Stomach (tissue), 9 donors: ENCODE measurements around the gene LIN28B. TPM values are rescaled to one million over a fixed set of nuclear protein-coding genes. Genes with fewer than 3 reads are reported as not detected.
A peak's percentile ranks its signal among the peaks of the same experiment; 100 is the strongest.

ENCODE experiments used
- DNase-seq, 2 donors: peaks; one replicate each; pipeline versions ENCODE4 v3.0.0 to v3.0.0-alpha.2; 2013 to 2019
- H3K27ac ChIP-seq, 5 donors: fragments of 200-600 bp in 4 of 5; sonication (generic) in 4 of 5; one replicate each; pipeline ENCODE4 v1.5.1; 2013 to 2019; ENCODE audit warnings: mild to moderate bottlenecking in 1 of 5, moderate library complexity in 1 of 5
- H3K27me3 ChIP-seq, 3 donors: fragments of 200-600 bp; sonication (generic); one replicate each; pipeline ENCODE4 v1.5.1; 2017 to 2019; ENCODE audit warnings: mixed run types in 1 of 3
- H3K36me3 ChIP-seq, 4 donors: fragments of 200-600 bp; sonication (generic); 1 replicate in 3 of 4; 2 replicates in 1 of 4; pipeline ENCODE4 v1.5.1; 2016 to 2019
- H3K4me1 ChIP-seq, 4 donors: fragments of 200-600 bp; sonication (generic); one replicate each; pipeline ENCODE4 v1.5.1; 2016 to 2019
- H3K4me3 ChIP-seq, 4 donors: fragments of 200-600 bp; sonication (generic) in 3 of 4; one replicate each; pipeline ENCODE4 v1.5.1; 2016 to 2019; ENCODE audit warnings: mild to moderate bottlenecking in 1 of 4
- H3K9me3 ChIP-seq, 4 donors: fragments of 200-600 bp; sonication (generic); one replicate each; pipeline ENCODE4 v1.5.1; 2016 to 2019
- EP300 ChIP-seq: sonication (generic); formaldehyde crosslinking; IDR thresholded peaks from one replicate; pipeline ENCODE4 v1.6.1; 2017; ENCODE audit warnings: antibody characterized with exemption
- POLR2A ChIP-seq, 4 donors: fragments of 450-650 bp; IDR thresholded peaks; one replicate each; pipeline ENCODE4 v1.6.1; 2016; ENCODE audit warnings: antibody characterized with exemption in 4 of 4, control low read depth in 2 of 4, mild to moderate bottlenecking in 1 of 4, moderate library complexity in 1 of 4
- POLR2AphosphoS5 ChIP-seq, 3 donors: sonication (generic); formaldehyde crosslinking; IDR thresholded peaks; one replicate each; pipeline ENCODE4 v1.6.1; 2016; ENCODE audit warnings: antibody characterized with exemption in 3 of 3
- WGBS, 5 donors: extraction: QIAGEN DNeasy Blood & Tissue Kit in 3 of 5; methylation state at CpG; one replicate each; pipeline versions ENCODE4 v1.1.5 to v1.1.7; 2013 to 2018; 5-methylcytosine and 5-hydroxymethylcytosine counted together
- intact Hi-C: fragments of 100-400 bp; cut with DNase I; formaldehyde crosslinking; loops from one replicate; pipeline ENCODE4 v1.15.1; 2023; ENCODE audit warnings: low total_unique reads
- polyA plus RNA-seq, 3 donors: library from polyadenylated mRNA; stranded (reverse); fragments of 200-250 nt; gene quantifications; one replicate each; pipeline ENCODE4 v1.2.3, GENCODE V29; 2013
- total RNA-seq, 5 donors: library from RNA; depleted of rRNA; stranded (reverse); fragments of >200 nt; gene quantifications; one replicate each; pipeline versions ENCODE4 v1.1.0 to v1.2.3, GENCODE V29; 2014 to 2016
- TF ChIP-seq, protein P1 (sequence below), 7 experiments: fragments of 450-650 bp in 4 of 7; fragments of 200-600 bp in 3 of 7; sonication (generic) in 3 of 7; IDR thresholded peaks; one replicate each; pipeline ENCODE4 v1.5.1; 2016 to 2019; ENCODE audit warnings: antibody characterized with exemption in 7 of 7, control low read depth in 2 of 7, mild to moderate bottlenecking in 1 of 7
- donor health status: healthy with polysubstance abuse.
- donor health status: Bipolar disorder and iron deficiency.
- donor health status: healthy.

Gene LIN28B
- total and polyA plus RNA-seq, 8 donors = not detected

DNA sequence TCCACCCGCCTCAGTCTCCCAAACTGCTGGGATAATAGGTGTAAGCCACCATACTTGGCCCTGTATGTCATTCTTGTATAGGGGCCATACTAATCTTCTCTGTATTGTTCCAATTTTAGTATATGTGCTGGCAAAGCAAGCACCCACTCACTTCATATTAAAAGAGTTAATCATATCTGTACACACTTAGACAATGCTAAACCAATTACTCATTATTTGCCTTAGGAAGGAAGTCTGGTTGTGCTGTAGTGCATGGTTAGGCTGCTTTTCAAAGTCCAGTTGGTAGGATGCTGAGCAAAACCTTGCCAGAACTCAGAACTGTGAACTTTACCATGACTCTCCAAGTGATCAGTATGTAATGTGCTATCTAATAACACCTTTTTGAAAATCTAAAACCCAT lies 88.6 kb downstream of the LIN28B start:
- Histone ChIP-seq H3K27ac (no peak overlapping the region), H3K36me3 (no peaks in the 10 kb centered on the region), H3K4me1 (no peaks in the 10 kb centered on the region), H3K27me3 (no peaks in the 10 kb centered on the region), H3K4me3 (no peak overlapping the region), H3K9me3 (no peaks in the 10 kb centered on the region)
- DNase-seq = peak in 1 of 2 donors; percentile 5
- TF ChIP-seq POLR2AphosphoS5 (IDR thresholded peaks at IDR 0.05) = no peak
- TF ChIP-seq, protein P1, sequence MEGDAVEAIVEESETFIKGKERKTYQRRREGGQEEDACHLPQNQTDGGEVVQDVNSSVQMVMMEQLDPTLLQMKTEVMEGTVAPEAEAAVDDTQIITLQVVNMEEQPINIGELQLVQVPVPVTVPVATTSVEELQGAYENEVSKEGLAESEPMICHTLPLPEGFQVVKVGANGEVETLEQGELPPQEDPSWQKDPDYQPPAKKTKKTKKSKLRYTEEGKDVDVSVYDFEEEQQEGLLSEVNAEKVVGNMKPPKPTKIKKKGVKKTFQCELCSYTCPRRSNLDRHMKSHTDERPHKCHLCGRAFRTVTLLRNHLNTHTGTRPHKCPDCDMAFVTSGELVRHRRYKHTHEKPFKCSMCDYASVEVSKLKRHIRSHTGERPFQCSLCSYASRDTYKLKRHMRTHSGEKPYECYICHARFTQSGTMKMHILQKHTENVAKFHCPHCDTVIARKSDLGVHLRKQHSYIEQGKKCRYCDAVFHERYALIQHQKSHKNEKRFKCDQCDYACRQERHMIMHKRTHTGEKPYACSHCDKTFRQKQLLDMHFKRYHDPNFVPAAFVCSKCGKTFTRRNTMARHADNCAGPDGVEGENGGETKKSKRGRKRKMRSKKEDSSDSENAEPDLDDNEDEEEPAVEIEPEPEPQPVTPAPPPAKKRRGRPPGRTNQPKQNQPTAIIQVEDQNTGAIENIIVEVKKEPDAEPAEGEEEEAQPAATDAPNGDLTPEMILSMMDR (IDR thresholded peaks at IDR 0.05) = no peak
- TF ChIP-seq EP300 = no peak
- TF ChIP-seq POLR2A (IDR thresholded peaks at IDR 0.05) = no peak
- intact Hi-C loops = no loop called here
- WGBS, 5 donors = 75 to 93% (median 83%) methylated on average over 1 of the region's 1 CpG

DNA sequence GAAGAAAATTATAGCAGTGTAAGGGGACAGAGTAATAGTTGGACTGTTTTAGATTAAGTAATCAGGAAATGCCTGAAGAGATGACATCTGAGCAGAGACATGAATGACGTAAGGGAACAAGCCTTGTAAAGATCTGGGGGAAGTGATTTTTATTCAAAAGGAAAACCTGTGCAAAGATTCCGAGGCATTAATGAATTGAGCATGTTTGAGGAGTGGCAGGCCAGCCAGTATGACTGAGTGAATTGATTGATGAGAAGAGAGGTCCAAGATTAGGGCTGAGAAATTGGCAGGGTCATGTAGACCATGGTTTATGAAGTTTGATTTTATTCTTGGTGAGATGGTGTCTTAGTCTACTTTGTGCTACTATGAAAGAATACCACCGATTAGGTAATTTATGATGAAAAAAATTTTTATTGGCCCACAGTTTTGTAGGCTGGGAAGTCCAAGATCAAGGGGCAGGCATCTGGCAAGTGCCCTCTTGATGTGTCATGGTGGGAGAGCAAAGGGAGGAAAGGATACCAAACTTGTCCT lies 95.1 kb downstream of the LIN28B start:
- no peaks in the 10 kb centered on the region for H3K27me3 ChIP-seq
- DNase-seq = no peak
- no peaks in the 10 kb centered on the region for H3K4me1 ChIP-seq
- H3K36me3 ChIP-seq = no peaks in the 10 kb centered on the region
- intact Hi-C loops = no loop called here
- TF ChIP-seq POLR2AphosphoS5 (IDR thresholded peaks at IDR 0.05) = no peak
- H3K27ac ChIP-seq = no peak overlapping the region
- 57 to 67% (median 62%) methylated on average over 3 of the region's 3 CpGs for WGBS, 5 donors
- H3K4me3 ChIP-seq = no peak overlapping the region
- H3K9me3 ChIP-seq = peaks cover 0 to 6% (median 0%) of the 10 kb centered on the region in 4 donors

DNA sequence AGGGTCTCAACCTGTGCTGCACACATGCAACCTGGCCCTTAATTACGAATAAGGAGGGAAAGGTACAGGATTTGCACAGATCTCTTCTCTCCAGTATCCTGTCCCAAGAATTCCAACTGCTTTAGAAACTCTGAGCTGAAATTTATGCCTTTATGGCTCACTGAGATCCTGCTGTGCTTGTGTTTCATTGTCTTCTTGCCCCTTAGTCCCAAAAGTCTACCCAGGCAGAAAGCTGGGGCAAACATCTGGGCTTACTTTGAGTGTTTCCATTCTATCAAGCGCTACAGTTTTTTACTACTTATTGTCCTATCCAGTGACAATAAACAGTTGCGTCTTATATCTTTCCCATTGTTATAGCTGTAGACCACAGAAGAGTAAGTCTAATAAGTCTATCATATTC lies 99.7 kb downstream of the LIN28B start:
- Histone ChIP-seq H3K27me3 (peaks cover 0 to 9% (median 0%) of the 10 kb centered on the region in 3 donors), H3K36me3 (no peaks in the 10 kb centered on the region), H3K4me3 (no peak overlapping the region), H3K4me1 (no peaks in the 10 kb centered on the region), H3K9me3 (peaks cover 0 to 6% (median 0%) of the 10 kb centered on the region in 4 donors), H3K27ac (no peak overlapping the region)
- 84 to 91% (median 87%) methylated on average over 3 of the region's 3 CpGs for WGBS, 5 donors
- TF ChIP-seq POLR2A (IDR thresholded peaks at IDR 0.05) = no peak
- TF ChIP-seq EP300 = no peak
- TF ChIP-seq, protein P1 (IDR thresholded peaks at IDR 0.05) = no peak
- TF ChIP-seq POLR2AphosphoS5 (IDR thresholded peaks at IDR 0.05) = no peak
- DNase-seq = no peak
- intact Hi-C loops = no loop called here

DNA sequence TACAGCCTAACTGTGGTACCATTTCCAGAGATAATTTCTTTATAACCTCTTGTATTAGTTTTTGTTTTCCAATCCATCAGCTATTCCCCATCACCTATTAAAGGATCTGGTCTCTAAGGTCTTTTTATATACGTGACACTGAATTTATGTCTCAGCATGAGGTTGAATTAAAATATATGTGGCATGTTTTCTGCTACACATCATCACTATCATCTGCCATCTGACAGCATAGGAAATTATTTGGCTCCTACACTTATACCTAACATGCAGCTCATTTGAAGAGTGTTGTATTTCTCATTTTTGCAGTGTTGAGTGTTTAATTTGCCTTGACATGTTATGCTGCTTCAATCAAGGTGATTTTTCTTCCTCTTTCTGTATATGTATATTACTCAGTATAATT lies 100.3 kb downstream of the LIN28B start:
- no peak overlapping the region for H3K27ac ChIP-seq
- H3K27me3 ChIP-seq = peaks cover 0 to 9% (median 0%) of the 10 kb centered on the region in 3 donors
- DNase-seq = no peak
- peaks cover 0 to 6% (median 0%) of the 10 kb centered on the region in 4 donors for H3K9me3 ChIP-seq
- 76 to 92% (median 86%) methylated on average over 1 of the region's 1 CpG for WGBS, 5 donors
- no peaks in the 10 kb centered on the region for H3K4me1 ChIP-seq
- H3K36me3 ChIP-seq = no peaks in the 10 kb centered on the region
- no peak overlapping the region for H3K4me3 ChIP-seq
- TF ChIP-seq POLR2AphosphoS5 (IDR thresholded peaks at IDR 0.05) (no peak), POLR2A (IDR thresholded peaks at IDR 0.05) (no peak), EP300 (no peak)
- TF ChIP-seq, protein P1 (IDR thresholded peaks at IDR 0.05) = no peak
- intact Hi-C loops = no loop called here

DNA sequence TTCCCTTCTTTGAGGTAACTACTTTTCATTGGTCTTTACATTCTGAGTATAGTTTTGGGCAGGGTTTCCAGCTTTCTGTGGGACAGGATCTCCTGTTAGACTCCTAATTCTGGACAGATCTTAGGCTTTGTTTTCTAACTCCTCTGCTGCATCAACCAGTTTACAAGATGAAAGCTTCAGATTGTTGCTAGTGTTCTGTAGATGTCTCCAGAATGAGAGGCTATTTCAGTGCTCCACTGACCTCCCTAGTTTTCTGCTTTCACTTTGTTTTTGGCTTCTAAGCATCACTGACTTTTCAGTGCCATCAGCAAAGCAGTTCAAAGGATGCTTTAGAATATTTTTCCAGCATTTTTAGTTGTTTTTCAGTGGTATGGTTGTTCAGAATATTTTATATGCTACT lies 101.4 kb downstream of the LIN28B start:
- TF ChIP-seq, protein P1 (IDR thresholded peaks at IDR 0.05) = no peak
- TF ChIP-seq POLR2AphosphoS5 (IDR thresholded peaks at IDR 0.05) (no peak), POLR2A (IDR thresholded peaks at IDR 0.05) (no peak), EP300 (no peak)
- Histone ChIP-seq H3K27me3 (peaks cover 0 to 11% (median 0%) of the 10 kb centered on the region in 3 donors), H3K4me1 (no peaks in the 10 kb centered on the region), H3K9me3 (peaks cover 0 to 6% (median 0%) of the 10 kb centered on the region in 4 donors), H3K27ac (no peak overlapping the region), H3K4me3 (no peak overlapping the region), H3K36me3 (no peaks in the 10 kb centered on the region)
- DNase-seq = no peak
- intact Hi-C loops = no loop called here
